GM21515 (cell line): Measurements from ENCODE around the gene PAQR3.
"Not testable (repeated sequence)": the region's sequence is repeated elsewhere in the genome, so short reads cannot be mapped to it uniquely, and the experiment has no call there.

Source experiments
- ATAC-seq: cut with Tn5 transposase; IDR thresholded peaks from one replicate; pipeline ENCODE4 v1.9.1; 2021; ENCODE audit not compliant: unreplicated experiment

Gene PAQR3

GRCh38 chr4:78928835-78929234 lies 10.4 kb downstream of the PAQR3 start:
- ATAC-seq = no peak

- no peak for ATAC-seq
These were observed 12.4 kb downstream of the PAQR3 start for GRCh38 chr4:78926826-78927225.

- no peak for ATAC-seq
These were observed 15.6 kb downstream of the PAQR3 start for GRCh38 chr4:78923464-78924312.

- no peak for ATAC-seq
These were observed 17.0 kb downstream of the PAQR3 start for GRCh38 chr4:78922207-78922606.

- no peak for ATAC-seq
These were observed 28.6 kb downstream of the PAQR3 start for GRCh38 chr4:78910612-78911011.

- ATAC-seq = not testable (repeated sequence)
These were observed 30.3 kb downstream of the PAQR3 start for GRCh38 chr4:78908974-78909373.

GRCh38 chr4:78907638-78908037 lies 31.6 kb downstream of the PAQR3 start:
- ATAC-seq = no peak

- ATAC-seq = no peak
These were observed 35.1 kb downstream of the PAQR3 start for GRCh38 chr4:78904143-78904542.

GRCh38 chr4:78902298-78902697 lies 36.9 kb downstream of the PAQR3 start:
- ATAC-seq = no peak

- ATAC-seq = no peak
These were observed 37.4 kb downstream of the PAQR3 start for GRCh38 chr4:78901882-78902281.

- no peak for ATAC-seq
These were observed 39.9 kb downstream of the PAQR3 start for GRCh38 chr4:78899302-78899701.

GRCh38 chr4:78889955-78890354 lies 49.3 kb downstream of the PAQR3 start:
- no peak for ATAC-seq

- ATAC-seq = no peak
These were observed 53.6 kb downstream of the PAQR3 start for GRCh38 chr4:78885598-78885997.

- no peak for ATAC-seq
These were observed 58.3 kb downstream of the PAQR3 start for GRCh38 chr4:78880874-78881492.

- no peak for ATAC-seq
These were observed 61.2 kb downstream of the PAQR3 start for GRCh38 chr4:78878031-78878430.

GRCh38 chr4:78876568-78877320 lies 62.5 kb downstream of the PAQR3 start:
- ATAC-seq = no peak

GRCh38 chr4:78870056-78870455 lies 69.2 kb downstream of the PAQR3 start:
- no peak for ATAC-seq

- ATAC-seq = not testable (repeated sequence)
These were observed 70.5 kb downstream of the PAQR3 start for GRCh38 chr4:78868712-78869111.

GRCh38 chr4:78865451-78865850 lies 73.8 kb downstream of the PAQR3 start:
- ATAC-seq = no peak

GRCh38 chr4:78864405-78865024 lies 74.7 kb downstream of the PAQR3 start:
- peak; percentile 50 for ATAC-seq

GRCh38 chr4:78863991-78864390 lies 75.2 kb downstream of the PAQR3 start:
- ATAC-seq = no peak
